K562 (cell line): ENCODE measurements around the gene DIS3L2. TPM values are rescaled to one million over a fixed set of nuclear protein-coding genes. Genes with fewer than 3 reads are reported as not detected.

Experiments
- ATAC-seq: fragments of 200-7000 bp; cut with Tn5 transposase; 3 replicates; pipeline ENCODE4 v1.9.1; 2020; ENCODE audit warnings: moderate library complexity
- BruUV-seq: library from RNA; stranded (reverse); fragments of 400-500 nt; replicated peaks from 2 replicates; lab custom pipeline; 2021; lab: Mats Ljungman, UMichigan
- CTCF ChIA-PET: fragments of 300-600 bp; formaldehyde crosslinking; extraction: SDS; loops from one replicate; lab custom pipeline; 2021; ENCODE audit warnings: low intra/inter-chr PET ratio; lab: Yijun Ruan, JAX
- POLR2A ChIA-PET: fragments of 300-600, 350-650 bp; sonication (Branson Sonifier 250); formaldehyde crosslinking; extraction: SDS; loops from one replicate; lab custom pipeline; 2021; ENCODE audit warnings: antibody characterized with exemption, inconsistent platforms; lab: Yijun Ruan, JAX
- DNase-seq, 4 experiments: peaks; one replicate each; pipeline versions ENCODE4 v3.0.0 to v3.0.0-alpha.2; 2011 to 2018; ENCODE audit warnings: low spot score in 3 of 4, mixed read lengths in 3 of 4; ENCODE audit errors: extremely low read depth in 1 of 4
- FAIRE-seq: peaks from 2 replicates; lab custom pipeline; 2011; peaks lifted over from hg19 to GRCh38; lab: Jason Lieb, UNC
- H2AFZ ChIP-seq: 2 replicates; pipeline ENCODE4 v1.6.0; 2011; ENCODE audit warnings: low read depth, low read length, control low read depth, inconsistent platforms
- H3K27ac ChIP-seq: fragments of 200-600 bp; 3 replicates; pipeline ENCODE4 v1.8.0; 2011; ENCODE audit warnings: low read depth, mild to moderate bottlenecking, control low read depth, inconsistent platforms, low read length, moderate library complexity, mixed read lengths; ENCODE audit errors: extremely low read depth
- H3K27me3 ChIP-seq, 2 experiments: fragments of 300-600 bp in 1 of 2; 2 replicates in 1 of 2; 3 replicates in 1 of 2; pipeline versions ENCODE4 v1.6.0 to v1.8.0; 2011; ENCODE audit warnings: inconsistent platforms in 2 of 2, low read length in 2 of 2, mild to moderate bottlenecking in 1 of 2, mixed read lengths in 1 of 2, moderate library complexity in 1 of 2; ENCODE audit not compliant: control insufficient read depth in 2 of 2, insufficient read depth in 2 of 2
- H3K36me3 ChIP-seq: fragments of 300-600 bp; 3 replicates; pipeline ENCODE4 v1.8.0; 2011; ENCODE audit warnings: mild to moderate bottlenecking, low read length, inconsistent platforms; ENCODE audit not compliant: control insufficient read depth, insufficient read depth
- H3K4me1 ChIP-seq, 2 experiments: fragments of 200-600 bp in 1 of 2; replicated peaks in 1 of 2; 2 replicates in 1 of 2; 3 replicates in 1 of 2; pipeline versions ENCODE4 v1.5.1 to v1.8.0; 2011; ENCODE audit warnings: inconsistent platforms in 2 of 2, low read length in 2 of 2, mild to moderate bottlenecking in 1 of 2, mixed read lengths in 1 of 2, moderate library complexity in 1 of 2; ENCODE audit not compliant: control insufficient read depth in 2 of 2, insufficient read depth in 2 of 2
- H3K4me2 ChIP-seq: 2 replicates; pipeline ENCODE4 v1.6.1; 2011; ENCODE audit warnings: low read length, control low read depth, inconsistent platforms, mixed read lengths; ENCODE audit not compliant: insufficient read depth
- H3K4me3 ChIP-seq: fragments of 200-600 bp; sonication (generic), shearing (Covaris generic); 2 replicates; pipeline ENCODE4 v1.5.1; 2016; ENCODE audit warnings: control low read depth, inconsistent platforms
- H3K79me2 ChIP-seq: fragments of 200-600 bp; 3 replicates; pipeline ENCODE4 v1.8.0; 2011; ENCODE audit warnings: low read length, inconsistent platforms; ENCODE audit not compliant: control insufficient read depth, insufficient read depth
- H3K9ac ChIP-seq, 2 experiments: 2 replicates each; pipeline versions ENCODE4 v1.6.0 to v1.6.1; 2011; ENCODE audit warnings: low read depth in 2 of 2, low read length in 2 of 2, control low read depth in 1 of 2, inconsistent platforms in 1 of 2, mild to moderate bottlenecking in 1 of 2, mixed read lengths in 1 of 2; ENCODE audit not compliant: insufficient read depth in 1 of 2
- H3K9me1 ChIP-seq: one replicate; pipeline ENCODE4 v1.6.0; 2011; ENCODE audit warnings: inconsistent platforms, mild to moderate bottlenecking, low read length, moderate library complexity; ENCODE audit not compliant: control insufficient read depth, insufficient read depth
- H3K9me3 ChIP-seq: replicated peaks from 2 replicates; pipeline ENCODE4 v1.5.1; 2011; ENCODE audit warnings: low read depth, low read length, inconsistent platforms; ENCODE audit not compliant: control insufficient read depth, insufficient read depth
- H4K20me1 ChIP-seq: replicated peaks from 2 replicates; pipeline ENCODE4 v1.6.1; 2011; ENCODE audit warnings: low read length, inconsistent platforms, mixed read lengths; ENCODE audit not compliant: control insufficient read depth, insufficient read depth
- E2F6 ChIP-seq, 2 experiments: IDR thresholded peaks; 2 replicates each; pipeline ENCODE4 v1.6.1; 2011; ENCODE audit warnings: borderline replicate concordance in 1 of 2, control low read depth in 1 of 2, low read depth in 1 of 2, low read length in 1 of 2, mild to moderate bottlenecking in 1 of 2, mixed read lengths in 1 of 2, moderate library complexity in 1 of 2; ENCODE audit not compliant: insufficient read depth in 1 of 2, insufficient read length in 1 of 2, poor library complexity in 1 of 2, severe bottlenecking in 1 of 2; ENCODE audit errors: extremely low read depth in 1 of 2
- ESRRB ChIP-seq: fragments of 250-450 bp; sonication (Bioruptor Pico); IDR thresholded peaks from 2 replicates; pipeline ENCODE4 v1.5.0; 2020; ENCODE audit warnings: mild to moderate bottlenecking, moderate library complexity, borderline replicate concordance
- ETS2 ChIP-seq: IDR thresholded peaks from 2 replicates; pipeline ENCODE4 v1.6.1; 2016; ENCODE audit warnings: borderline replicate concordance, missing genetic modification characterization, mild to moderate bottlenecking, moderate library complexity, missing compliant biosample characterization; ENCODE audit not compliant: poor library complexity, severe bottlenecking
- MGA ChIP-seq: fragments of 450-650 bp; IDR thresholded peaks from 2 replicates; pipeline ENCODE4 v1.6.1; 2016; ENCODE audit warnings: mild to moderate bottlenecking, moderate library complexity
- SIN3B ChIP-seq: fragments of 450-650 bp; IDR thresholded peaks from 2 replicates; pipeline ENCODE4 v1.6.1; 2017; ENCODE audit warnings: low read depth, mild to moderate bottlenecking, moderate library complexity
- ZNF282 ChIP-seq: sonication (generic); formaldehyde crosslinking; IDR thresholded peaks from 2 replicates; pipeline ENCODE4 v1.8.1; 2023; ENCODE audit warnings: missing genetic modification reagents
- WGBS: fragments of 100-300 bp; shearing (Covaris generic); methylation state at CpG from one replicate; pipeline ENCODE4 v1.1.6; 2016; ENCODE audit warnings: low coverage, mixed read lengths; ENCODE audit not compliant: insufficient coverage; ENCODE audit errors: missing lambda C conversion rate; 5-methylcytosine and 5-hydroxymethylcytosine counted together
- in situ Hi-C: fragments of 300-500 bp; cut with MboI; formaldehyde crosslinking; loops from 4 replicates; pipeline ENCODE4 v1.15.0; 2018; ENCODE audit warnings: inconsistent platforms, mixed read lengths
- intact Hi-C: fragments of 100-400 bp; cut with micrococcal nuclease; formaldehyde crosslinking; loops from 2 replicates; pipeline ENCODE4 v1.14.2; 2022
- polyA plus RNA-seq, 8 experiments: library from polyadenylated mRNA; depleted of rRNA in 4 of 8; stranded (reverse) in 5 of 8; unstranded in 3 of 8; fragments of >200 nt; fragmentation: Nextera tagmentation in 2 of 8; fragmentation: Illumina TruSeq in 1 of 8; extraction: Ambion mirVana in 2 of 8; extraction: Trizol in 1 of 8; gene quantifications; 2 replicates each; pipeline versions ENCODE4 v1.2.1 to v1.2.3, GENCODE V29; 2011 to 2014; ENCODE audit warnings: inconsistent platforms in 1 of 8, missing spikeins in 1 of 8
- total RNA-seq, 7 experiments: library from RNA; depleted of rRNA in 6 of 7; stranded (reverse); fragments of >200 nt in 6 of 7; fragmentation: Illumina TruSeq in 2 of 7; extraction: Trizol in 2 of 7; gene quantifications; 2 replicates each; pipeline versions ENCODE4 v1.2.1 to v1.2.3, GENCODE V29; 2011 to 2021; ENCODE audit warnings: low replicate concordance in 1 of 7

The DIS3L2 gene
- total and polyA plus RNA-seq, 9 of the 15 experiments (the other 6 are each of a cell fraction or from before 2014, with no cell fraction given), result 1.5 to 19.2 (median 11.2) TPM

GRCh38 chr2:231960810-231961348 is 634 bp upstream of the DIS3L2 start:
- H2AFZ ChIP-seq, result peak overlapping the region; percentile 92
- H3K27me3 ChIP-seq, result no peaks in the 10 kb centered on the region
- H3K9ac ChIP-seq, result peak overlapping the region; percentile 84 to 98
- DNase-seq (no peak), FAIRE-seq (no peak), ATAC-seq (peak; percentile 34; the same call in 2 of the 3 replicates)
- no peaks in the 10 kb centered on the region for H3K36me3 ChIP-seq
- in situ Hi-C loops (no loop called here), intact Hi-C loops (no loop called here)
- no peaks in the 10 kb centered on the region for H3K9me3 ChIP-seq
- H3K27ac ChIP-seq, result peak overlapping the region; percentile 86
- H3K4me2 ChIP-seq, result peak overlapping the region; percentile 90
- 45% methylated on average over 11 of the region's 18 CpGs for WGBS
- TSS peak; percentile 95 for BruUV-seq
- H3K4me3 ChIP-seq, result peak overlapping the region; percentile 96
- ChIA-PET POLR2A (interaction anchor here (0.9 to 1.6 kb wide), 2 partner anchors 25 to 39 kb away, joined by 3 read pairs; no protein-coding TSS in a partner anchor), CTCF (no interaction called here)
- peaks cover 15 to 16% of the 10 kb centered on the region in 2 experiments; a peak in 4 of 5 replicates for H3K4me1 ChIP-seq
- no peaks in the 10 kb centered on the region for H3K9me1 ChIP-seq
- no peaks in the 10 kb centered on the region for H4K20me1 ChIP-seq
- H3K79me2 ChIP-seq, result peaks cover 41% of the 10 kb centered on the region
- TF ChIP-seq ESRRB, result no peak
- no peak for TF ChIP-seq ZNF282 (CRISPR knock-in tag)
- TF ChIP-seq SIN3B, result no peak
- no peak for TF ChIP-seq ETS2 (tag)
- peak; percentile 82 for TF ChIP-seq MGA
- TF ChIP-seq E2F6 (IDR thresholded peaks at IDR 0.05; ENCODE audit: borderline replicate concordance in 1 of 2, extremely low read depth in 1 of 2, insufficient read depth in 1 of 2, insufficient read length in 1 of 2, low read depth in 1 of 2, low read length in 1 of 2, poor library complexity in 1 of 2, severe bottlenecking in 1 of 2), result peak in 1 of 2 experiments; percentile 43
